HuH-7 (cell line): Measurements from ENCODE around the gene PDCD4.
"Not testable (repeated sequence)": the region's sequence is repeated elsewhere in the genome, so short reads cannot be mapped to it uniquely, and the experiment has no call there.

Source experiments
- DNase-seq: peaks from one replicate; pipeline ENCODE4 v3.0.0; 2011; ENCODE audit warnings: low spot score

PDCD4 gene

DNA sequence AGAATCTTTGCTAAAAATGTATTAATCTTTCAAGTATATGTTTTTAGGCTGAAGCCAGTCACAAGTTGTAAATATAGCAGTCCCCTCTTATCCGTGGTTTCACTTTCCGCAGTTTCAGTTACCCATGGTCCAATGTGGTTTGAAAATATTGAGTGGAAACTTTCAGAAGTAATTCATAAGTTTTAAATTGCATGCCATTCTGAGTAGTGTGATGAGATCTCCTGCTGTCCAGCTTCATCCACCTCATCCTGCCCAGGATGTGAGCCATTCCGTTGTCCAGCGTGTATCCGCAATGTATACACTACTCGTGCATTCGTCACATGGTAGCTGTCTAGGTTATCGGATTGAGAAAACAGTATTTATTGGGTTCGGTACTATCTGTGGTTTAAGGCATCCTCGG is 12.2 kb downstream of the PDCD4 start:
- DNase-seq, result no peak

DNA sequence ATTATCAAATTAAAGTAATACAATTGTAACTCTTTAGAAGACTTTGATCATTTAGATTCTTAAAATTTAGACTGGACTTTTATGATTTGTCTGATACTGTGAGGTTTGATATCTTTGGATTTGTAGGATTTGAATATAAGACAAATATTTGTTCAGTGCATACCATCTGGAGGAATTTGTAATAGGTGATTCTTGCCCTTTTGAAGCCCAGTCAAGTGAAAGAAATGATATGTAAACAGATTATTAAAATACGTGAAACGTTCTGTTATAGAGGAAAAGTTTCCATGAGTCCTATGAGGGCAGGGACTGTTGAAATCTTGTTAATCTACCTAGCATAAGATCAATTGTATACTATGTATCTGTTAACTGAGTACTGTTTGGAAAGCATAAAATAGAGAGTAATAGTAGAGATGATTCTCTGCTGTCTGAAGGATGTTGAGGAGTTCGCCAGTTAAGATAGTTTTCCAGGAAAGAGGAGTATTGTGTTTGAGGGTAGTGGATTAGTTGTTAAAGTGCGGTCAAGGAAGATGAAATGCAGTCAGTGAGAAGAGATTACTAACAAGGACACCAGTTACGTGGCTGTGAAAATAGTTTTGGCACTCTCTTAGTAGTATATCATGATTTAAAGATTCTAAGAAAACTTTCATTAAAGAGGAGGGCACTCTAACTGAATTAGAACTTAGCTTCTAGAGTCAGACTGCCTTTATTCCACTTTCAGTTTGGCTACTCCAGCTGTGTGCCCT is 14.4 kb downstream of the PDCD4 start:
- no peak for DNase-seq

DNA sequence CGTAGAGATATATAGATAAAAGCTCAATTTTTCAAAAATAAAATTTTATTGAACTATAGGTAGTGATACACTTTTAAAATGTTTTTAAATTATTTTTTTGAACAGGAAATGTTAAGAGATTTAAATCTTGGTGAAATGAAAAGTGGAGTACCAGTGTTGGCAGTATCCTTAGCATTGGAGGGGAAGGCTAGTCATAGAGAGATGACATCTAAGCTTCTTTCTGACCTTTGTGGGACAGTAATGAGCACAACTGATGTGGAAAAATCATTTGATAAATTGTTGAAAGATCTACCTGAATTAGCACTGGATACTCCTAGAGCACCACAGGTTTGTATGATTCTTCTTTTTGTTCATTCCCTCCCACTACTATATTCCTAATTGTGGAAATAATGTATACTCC is 15.8 kb downstream of the PDCD4 start:
- no peak for DNase-seq

DNA sequence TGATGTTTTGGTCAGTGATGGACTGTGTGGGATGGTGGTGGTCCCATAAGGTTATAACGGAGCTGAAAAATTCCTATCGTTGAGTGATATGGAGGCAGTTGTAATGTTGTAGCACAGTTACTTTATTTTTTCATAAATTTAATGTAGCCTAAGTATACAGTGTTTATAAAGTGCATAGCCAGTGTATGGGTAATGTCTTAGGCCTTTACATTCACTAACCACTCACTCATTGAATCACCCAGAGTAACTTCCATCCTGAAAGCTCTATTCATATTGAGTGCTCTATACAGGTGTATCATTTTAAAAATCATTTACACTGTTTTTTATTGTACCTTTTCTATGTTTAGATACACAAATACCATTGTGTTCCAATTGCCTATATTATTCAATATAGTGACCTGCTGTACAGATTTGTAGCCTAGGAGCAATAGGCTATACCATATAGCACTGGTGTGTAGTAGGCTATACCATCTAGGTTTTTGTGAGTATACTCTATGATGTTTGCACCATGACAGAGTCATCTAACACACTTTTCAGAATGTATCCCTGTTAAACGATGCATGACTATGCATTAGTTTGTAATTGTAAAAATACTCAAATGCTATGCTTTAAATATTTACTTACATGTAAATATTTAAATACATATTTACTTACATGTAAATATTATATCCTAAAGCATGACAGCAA is 21.0 kb downstream of the PDCD4 start:
- DNase-seq, result no peak

DNA sequence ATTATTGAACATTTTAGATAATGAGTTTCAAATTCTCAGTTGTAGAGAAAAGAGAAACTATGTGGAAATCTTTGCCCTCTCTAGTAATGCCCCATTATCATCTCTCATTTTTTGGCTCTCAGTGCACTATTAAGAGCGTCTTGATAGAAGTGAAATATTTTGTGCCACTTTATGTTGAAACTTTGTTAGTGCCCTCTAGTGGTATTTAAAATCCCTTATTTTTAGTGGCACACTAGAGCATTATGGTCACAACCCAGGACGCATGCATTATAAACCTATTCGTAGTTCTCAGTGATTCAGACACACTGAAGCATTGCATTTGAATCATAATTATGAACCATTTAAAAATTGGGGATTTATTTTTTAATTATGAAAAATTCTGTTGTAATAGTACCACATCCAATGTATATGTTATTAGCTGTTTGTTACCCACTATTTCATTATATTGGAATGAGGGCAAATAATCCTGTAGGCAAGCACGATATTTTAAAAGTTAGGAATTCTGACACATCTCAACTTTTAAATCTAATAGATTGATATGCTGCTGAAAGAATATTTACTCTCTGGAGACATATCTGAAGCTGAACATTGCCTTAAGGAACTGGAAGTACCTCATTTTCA is 21.9 kb downstream of the PDCD4 start:
- no peak for DNase-seq

DNA sequence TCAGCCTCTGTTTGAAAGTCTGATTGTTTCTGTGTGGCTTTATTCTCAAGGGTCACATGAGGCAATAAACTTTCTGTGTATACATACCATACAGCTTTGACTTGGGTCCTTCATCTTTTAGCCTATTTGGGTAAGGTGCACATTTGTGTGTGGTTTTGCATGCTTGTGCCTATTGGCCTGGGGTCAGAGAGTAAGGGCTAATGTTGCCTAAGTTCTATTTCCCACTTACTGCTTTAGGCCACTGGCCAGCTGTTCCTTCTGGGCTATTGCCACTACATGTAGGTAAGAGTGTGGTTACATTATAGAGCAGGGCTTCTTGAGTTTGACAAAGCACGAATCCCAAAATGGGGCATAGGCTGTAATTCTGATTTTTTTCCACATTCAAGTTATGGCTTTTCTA is 25.5 kb downstream of the PDCD4 start:
- DNase-seq, result no peak

DNA sequence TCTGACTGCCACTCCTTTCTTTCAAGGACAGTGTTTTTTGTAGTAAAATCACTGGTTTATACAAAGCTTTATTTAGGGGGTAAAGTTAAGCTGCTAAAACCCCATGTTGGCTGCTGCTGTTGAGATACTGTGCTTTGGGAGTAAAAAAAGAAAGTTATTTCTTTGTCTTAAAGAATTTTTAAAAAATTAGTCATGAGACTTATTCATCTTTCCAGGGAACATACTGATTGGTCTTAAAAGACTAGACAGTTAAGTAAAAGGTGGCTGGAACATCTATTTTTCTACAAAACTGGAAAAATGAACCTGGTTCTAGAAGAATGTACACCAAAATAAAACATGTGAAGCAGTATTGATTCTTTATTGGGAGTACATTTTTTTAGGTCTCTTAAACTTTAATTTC is 26.7 kb downstream of the PDCD4 start:
- DNase-seq, result no peak

DNA sequence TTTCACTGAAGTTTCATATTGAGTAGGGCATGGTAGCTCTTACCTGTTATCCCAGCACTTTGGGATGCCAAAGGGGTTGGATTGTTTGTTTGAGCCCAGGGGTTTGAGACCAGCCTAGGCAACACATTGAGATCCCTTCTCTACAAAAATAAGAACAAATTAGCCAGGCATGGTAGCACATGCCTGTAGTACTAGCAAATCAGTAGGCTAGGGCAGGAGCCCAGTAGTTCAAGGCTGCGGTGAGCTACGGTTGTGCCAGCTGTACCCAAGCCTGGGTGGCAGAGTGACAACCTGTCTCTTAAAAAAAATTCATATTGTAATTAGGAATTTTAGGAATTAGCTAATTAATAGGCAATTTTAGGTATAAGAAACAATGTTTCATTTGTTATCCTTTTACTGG is 29.3 kb downstream of the PDCD4 start:
- no peak for DNase-seq

DNA sequence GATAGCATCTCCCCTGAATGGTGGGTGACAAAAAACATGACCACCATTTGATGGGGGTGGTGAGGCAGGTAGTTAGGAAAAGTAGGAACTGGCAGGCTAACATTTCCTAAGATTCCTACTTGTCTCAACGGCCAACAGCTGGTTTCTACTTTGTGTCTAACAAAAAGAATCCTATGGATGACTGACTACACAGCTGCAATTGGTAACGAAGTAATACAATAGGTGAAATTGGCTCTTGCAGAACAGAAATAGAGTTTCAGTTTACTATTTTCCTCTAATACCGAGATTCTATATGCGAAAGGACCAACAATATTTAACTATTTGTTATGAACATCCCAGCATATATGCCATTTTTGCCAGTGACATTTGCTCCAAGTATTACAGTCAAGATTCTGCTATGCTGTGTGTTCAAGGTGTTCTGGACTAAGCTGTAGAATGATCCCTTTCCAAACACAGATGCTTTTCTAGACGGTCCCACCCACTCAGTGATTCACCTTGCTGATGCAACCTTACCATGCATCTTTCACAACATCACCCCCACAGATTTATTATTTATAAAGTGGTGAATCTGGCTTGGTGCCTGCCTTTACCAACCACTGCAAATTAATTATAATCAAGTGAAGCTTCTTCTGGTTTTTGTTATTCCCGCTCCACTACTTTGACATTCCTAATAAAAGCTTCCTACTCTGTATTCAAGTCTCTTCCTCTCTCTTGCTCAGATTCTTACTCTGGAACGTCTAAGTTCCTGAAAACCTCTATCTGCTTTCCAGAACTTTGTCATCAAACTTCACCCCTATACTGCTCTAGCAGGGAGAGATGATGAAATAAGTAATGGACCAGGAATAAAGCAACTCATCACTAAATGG is 30.5 kb downstream of the PDCD4 start:
- DNase-seq, result no peak

DNA sequence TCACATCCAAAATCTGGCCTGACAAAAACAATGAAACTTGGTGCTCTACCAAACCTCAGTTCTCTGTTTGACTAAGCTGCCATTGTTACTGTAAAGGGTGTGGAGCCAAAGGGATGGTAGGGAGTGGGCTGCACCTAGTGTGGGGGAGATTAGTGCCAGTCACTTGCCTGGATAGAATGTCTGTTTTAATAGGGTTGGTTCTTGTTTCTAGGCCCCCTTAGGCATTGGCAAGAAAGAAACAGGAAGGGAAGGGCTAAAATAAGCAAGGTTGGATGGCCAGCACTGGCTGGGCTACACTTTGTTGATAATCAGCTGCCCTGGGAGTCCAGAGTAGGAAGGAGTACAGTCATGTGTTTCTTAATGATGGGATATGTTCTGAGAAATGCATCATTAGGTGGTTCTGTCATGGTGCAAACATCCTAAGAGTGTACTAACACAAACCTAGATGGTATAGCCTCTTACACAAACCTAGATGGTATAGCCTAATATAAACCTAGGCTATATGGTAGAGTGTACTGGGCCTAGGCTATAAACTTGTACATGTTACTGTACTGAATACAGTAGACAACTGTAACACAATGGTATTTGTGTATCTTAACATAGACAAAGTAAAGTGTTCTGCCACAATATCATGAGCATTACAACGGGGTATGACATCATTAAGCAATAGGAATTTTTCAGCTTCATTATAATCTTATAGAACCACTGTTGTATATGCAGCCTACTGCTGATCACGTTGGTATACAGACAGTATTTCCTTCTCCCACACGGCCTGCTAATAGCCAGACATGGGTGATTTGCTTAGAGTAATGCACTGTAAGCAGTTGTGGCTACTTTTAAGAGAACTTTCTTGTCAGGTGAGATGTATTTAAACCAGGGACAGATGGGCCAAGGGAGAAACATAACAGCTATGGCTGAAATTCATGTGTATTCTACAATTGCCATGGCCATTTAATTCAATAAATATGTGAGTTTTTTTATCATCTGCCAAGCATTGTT is 31.9 kb downstream of the PDCD4 start:
- no peak for DNase-seq

DNA sequence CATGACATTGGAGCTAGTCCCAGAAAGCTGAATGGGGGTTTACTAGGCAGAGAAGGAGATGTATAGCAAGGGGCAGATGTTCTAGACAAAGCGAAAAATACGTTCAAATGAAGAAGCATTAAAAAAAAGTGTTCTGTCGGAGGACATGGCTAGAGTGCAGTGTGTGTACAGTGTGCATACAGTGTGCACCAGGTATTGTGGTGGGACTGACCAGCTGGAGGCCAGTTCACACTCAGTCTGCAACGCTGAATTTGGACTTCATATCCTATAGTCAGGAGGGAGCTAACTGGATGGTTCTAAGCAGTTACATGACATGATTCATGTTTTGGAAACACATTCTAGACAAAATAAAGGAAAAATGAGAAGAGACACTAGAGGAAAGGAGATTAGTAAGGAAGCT is 38.4 kb downstream of the PDCD4 start:
- no peak for DNase-seq

DNA sequence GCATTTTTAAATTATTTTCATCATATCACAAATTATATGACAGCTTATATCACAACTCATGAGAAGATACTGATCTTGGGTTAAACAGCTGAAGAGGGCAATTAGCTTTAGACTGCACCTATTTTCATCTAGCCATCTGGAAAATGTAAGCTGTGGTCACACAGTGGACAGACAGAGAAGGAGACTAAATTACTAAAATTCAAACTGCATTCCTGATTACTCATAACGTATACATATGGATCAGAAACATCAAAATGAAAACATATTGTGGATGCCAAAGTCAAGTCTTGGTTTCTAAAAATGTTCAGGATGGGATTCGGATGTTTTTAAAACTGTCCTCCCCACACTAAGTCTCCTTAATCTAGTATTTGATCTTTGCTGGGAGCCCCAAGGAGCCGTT is 40.6 kb downstream of the PDCD4 start:
- no peak for DNase-seq

DNA sequence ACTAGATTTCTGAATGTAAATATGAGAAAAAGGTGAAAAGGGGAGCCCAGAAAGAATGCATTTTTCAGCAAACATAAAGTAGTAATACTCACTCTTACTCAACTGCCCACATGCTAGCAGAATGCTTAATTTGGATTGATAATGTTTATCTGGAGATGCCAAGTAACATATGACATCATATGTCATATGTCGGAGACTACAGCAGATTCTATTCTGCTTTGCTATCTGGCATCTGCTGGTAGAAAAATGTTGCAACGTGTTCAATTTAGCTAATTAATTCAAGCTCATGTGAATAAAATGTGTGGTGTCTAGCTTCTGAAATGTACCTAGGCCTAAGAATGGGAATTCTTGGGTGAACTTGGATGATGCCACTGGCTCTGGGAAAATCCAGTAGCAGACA is 42.7 kb downstream of the PDCD4 start:
- DNase-seq, result no peak

DNA sequence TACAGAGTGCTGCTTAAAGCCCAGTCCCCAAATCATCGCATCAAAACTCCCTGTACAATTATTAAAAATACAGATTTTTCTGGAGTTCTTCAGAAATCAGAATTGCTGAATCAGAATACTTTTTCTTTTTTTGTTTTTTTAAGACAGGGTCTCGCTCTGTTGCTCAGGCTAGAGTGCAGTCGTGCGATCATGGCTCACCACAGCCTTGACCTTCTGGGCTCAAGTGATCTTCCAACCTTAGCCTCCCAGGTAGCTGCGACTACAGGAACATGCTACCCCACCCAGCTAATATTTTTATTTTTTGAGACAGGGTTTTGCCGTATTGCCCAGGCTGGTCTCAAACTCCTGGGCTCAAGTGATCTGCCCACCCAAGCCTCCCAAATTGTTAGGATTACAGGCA is 43.3 kb downstream of the PDCD4 start:
- no peak for DNase-seq

DNA sequence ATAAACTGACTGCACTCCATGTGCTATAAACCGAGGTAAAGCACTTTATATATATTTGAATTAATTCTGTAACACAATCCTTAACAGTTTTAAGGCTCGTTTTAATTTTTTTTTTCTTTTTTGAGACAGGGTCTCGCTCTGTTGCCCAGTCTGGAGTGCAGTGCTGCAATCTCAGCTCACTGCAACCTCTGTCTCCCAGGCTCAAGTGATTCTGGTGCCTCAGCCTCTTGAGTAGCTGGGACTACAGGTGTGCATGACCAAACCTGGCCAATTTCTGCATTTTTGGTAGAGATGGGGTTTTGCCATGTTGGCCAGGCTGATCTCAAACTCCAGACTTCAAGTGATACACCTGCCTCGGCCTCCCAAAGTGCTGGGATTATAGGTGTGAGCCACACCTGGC is 43.9 kb downstream of the PDCD4 start:
- DNase-seq, result not testable (repeated sequence)

DNA sequence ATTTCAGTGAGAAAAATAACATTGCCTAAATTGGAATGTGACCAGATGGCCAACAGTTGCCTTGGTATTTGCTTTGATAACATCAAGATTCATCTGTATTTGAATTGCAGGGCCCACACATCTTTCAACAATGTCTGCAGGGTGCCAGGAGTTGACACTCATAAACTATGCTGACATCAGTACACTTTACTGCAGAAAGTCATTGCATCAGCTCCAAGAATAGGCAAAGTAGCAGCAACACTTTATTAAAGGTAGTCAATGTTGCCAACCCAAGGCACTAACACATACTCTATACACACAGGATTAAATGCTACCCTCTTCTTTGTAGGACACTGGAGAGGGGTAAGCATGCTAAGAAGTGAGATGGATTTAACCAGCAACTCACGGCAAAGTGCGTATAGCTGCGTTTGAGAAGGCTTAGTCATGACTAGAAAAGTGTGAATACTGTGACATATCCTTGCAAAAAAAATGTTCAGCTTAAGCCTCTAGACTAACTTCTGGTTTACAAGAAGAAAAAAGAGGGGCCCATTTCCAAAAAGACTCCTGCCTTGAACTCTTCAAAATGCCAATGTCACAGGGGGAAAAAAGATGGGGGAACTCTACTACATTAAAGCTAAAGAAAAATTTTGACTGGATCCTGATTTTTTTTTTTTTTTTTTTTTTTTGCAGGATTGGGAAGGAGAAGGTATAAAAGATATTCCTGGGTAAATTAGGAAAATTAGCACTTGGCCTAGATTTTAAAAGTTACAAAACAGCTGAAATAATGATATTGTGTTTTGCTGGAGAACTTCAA is 45.0 kb downstream of the PDCD4 start:
- DNase-seq, result no peak

DNA sequence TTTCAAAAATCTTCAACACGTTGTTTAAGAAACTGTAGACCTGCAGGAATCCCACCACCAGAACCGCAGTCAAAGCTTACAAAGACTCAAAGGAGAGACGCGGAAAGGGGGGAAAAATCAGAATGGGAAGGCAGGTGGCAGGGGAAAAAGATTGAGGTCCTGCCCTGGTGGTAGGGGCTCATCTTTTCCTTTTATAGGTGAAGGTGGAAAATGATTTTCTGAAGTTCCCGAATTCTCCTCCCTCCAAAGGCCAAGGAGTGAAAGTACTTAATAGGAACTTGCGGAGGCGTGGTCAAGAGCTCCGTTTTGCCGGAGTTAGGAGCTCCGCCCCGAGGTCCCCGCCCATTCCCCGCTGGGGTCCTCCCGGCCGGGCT is 46.5 kb downstream of the PDCD4 start:
- DNase-seq, result peak; percentile 79

DNA sequence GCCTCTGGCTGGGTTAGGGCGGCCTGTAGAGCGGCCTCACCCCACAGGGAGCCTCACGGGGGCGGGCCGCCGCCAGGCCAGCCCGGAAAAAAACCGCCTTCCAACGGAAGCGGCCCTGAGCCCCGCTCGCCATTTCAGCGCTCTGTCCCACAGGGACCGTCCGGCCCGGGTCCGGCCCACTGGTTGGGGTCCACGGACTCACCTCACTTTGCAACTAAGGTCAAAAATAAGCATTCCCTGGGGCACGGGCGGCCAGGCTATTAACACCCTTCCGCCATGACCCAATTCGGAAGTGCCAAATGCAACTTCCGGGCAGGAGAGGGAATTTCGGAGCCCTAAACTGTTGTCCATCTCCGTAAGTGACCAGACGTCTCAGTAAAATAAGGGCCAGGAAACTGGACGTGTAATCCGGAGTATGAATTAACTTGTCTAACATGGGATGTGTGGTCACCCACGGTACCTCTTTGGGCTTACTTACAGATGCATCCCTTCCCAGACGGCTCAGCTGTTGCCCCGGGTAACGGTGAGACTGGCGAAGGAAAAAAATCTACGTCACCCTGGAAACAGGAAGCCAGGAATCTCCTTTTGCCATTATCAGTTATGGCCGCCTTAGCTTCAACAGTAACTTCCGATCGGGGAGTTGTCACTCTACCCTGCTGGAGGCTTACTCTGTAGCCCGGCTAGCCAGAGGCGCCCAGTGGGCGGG is 47.1 kb downstream of the PDCD4 start, which contains the start of gene BBIP1:
Gene BBIP1, minus strand, starts transcription at position 538 of the 706 bp plus-strand sequence. CDS start 1,023 bp downstream, outside the sequence.
- no peak for DNase-seq

DNA sequence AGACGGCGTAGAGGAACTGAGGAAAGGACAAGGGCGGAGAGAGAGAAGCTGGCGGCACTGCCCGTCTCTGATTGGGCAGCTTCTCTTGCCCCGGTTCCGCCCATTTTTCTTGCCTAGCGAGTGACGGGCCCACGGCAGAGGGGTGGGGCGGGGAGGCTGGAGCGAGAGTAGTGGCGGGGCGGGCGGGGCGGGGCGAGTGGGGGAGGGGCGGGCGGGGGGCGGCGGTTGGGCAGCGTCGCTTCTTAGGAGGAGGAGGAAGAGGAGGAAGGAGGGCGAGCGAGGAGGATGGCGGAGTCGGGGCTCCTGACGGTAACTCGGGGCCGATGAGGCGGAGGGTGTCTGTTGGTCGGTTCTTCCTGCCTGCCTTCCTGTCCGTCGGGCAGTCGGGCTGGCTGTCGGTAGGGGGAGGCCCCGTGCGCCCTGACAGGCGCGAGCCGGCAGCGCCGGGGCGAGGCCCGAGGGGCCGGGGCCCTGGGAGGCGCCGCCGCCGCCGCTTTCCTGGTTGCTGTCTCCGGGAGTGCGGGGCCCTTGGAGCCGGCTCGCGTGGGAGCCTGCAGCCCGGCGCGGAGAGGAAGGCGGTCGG is 47.7 kb downstream of the PDCD4 start, which contains the start of gene SHOC2:
Gene SHOC2, plus strand, starts transcription at position 256 of the 583 bp plus-strand sequence. CDS start 44,755 bp downstream, outside the sequence.
- DNase-seq, result peak; percentile 82
